LHCN-M2 (cell line): ENCODE results near the gene EPC1. TPM values are rescaled to one million over a fixed set of nuclear protein-coding genes. Genes with fewer than 3 reads are reported as not detected.
"Not testable (repeated sequence)": the region's sequence is repeated elsewhere in the genome, so short reads cannot be mapped to it uniquely, and the experiment has no call there.

ENCODE experiments used
- DNase-seq: peaks from one replicate; pipeline ENCODE4 v3.0.0-alpha.2; 2012; ENCODE audit warnings: low read depth
- total RNA-seq: library from RNA; depleted of rRNA; stranded (reverse); fragments of >200 nt; gene quantifications from 2 replicates; pipeline ENCODE4 v1.2.3, GENCODE V29; 2014

Gene EPC1
- total RNA-seq, 1 experiment from 2014 or later, result 14.9 TPM

GRCh38 chr10:32293581-32293980 lies 53.4 kb downstream of the EPC1 start:
- DNase-seq, result no peak

GRCh38 chr10:32279795-32280194 lies 67.2 kb downstream of the EPC1 start:
- DNase-seq, result no peak

- no peak for DNase-seq
These were observed 73.6 kb downstream of the EPC1 start for GRCh38 chr10:32273336-32273735.

- DNase-seq, result peak; percentile 26
These were observed 75.3 kb downstream of the EPC1 start for GRCh38 chr10:32271617-32272016.

- DNase-seq, result no peak
These were observed 77.4 kb downstream of the EPC1 start for GRCh38 chr10:32269343-32270100.

- no peak for DNase-seq
These were observed 78.2 kb downstream of the EPC1 start for GRCh38 chr10:32268788-32269187.

GRCh38 chr10:32266979-32267378 lies 80.0 kb downstream of the EPC1 start:
- DNase-seq, result no peak

GRCh38 chr10:32266566-32266965 lies 80.4 kb downstream of the EPC1 start:
- DNase-seq, result no peak

- DNase-seq, result no peak
These were observed 81.2 kb downstream of the EPC1 start for GRCh38 chr10:32265756-32266155.

GRCh38 chr10:32263300-32263699 lies 83.7 kb downstream of the EPC1 start:
- DNase-seq, result peak; percentile 21

- no peak for DNase-seq
These were observed 87.4 kb downstream of the EPC1 start for GRCh38 chr10:32259551-32259950.

GRCh38 chr10:32256613-32257437 lies 90.1 kb downstream of the EPC1 start:
- peak; percentile 43 for DNase-seq

- no peak for DNase-seq
These were observed 93.1 kb downstream of the EPC1 start for GRCh38 chr10:32253821-32254220.

- peak; percentile 14 for DNase-seq
These were observed 93.7 kb downstream of the EPC1 start for GRCh38 chr10:32253276-32253675.

GRCh38 chr10:32250489-32250888 lies 96.5 kb downstream of the EPC1 start:
- DNase-seq, result not testable (repeated sequence)

GRCh38 chr10:32246685-32247084 lies 100.3 kb downstream of the EPC1 start:
- DNase-seq, result no peak

GRCh38 chr10:32245760-32246159 lies 101.2 kb downstream of the EPC1 start:
- DNase-seq, result no peak

- DNase-seq, result no peak
These were observed 102.3 kb downstream of the EPC1 start for GRCh38 chr10:32244421-32245207.

- no peak for DNase-seq
These were observed 102.9 kb downstream of the EPC1 start for GRCh38 chr10:32244011-32244410.

- no peak for DNase-seq
These were observed 105.0 kb downstream of the EPC1 start for GRCh38 chr10:32241946-32242345.

GRCh38 chr10:32240471-32240870 lies 106.5 kb downstream of the EPC1 start:
- no peak for DNase-seq

- DNase-seq, result peak; percentile 81
These were observed 107.2 kb downstream of the EPC1 start for GRCh38 chr10:32239769-32240168.
